Fibroblast of lung (primary cell): ENCODE data around the gene WWOX. TPM values are rescaled to one million over a fixed set of nuclear protein-coding genes. Genes with fewer than 3 reads are reported as not detected.
A peak's percentile ranks its signal among the peaks of the same experiment; 100 is the strongest.

Experiments used
- DNase-seq, 2 donors: peaks; one replicate each; pipeline versions ENCODE4 v3.0.0 to v3.0.0-alpha.2; 2010; ENCODE audit warnings: low read depth in 2 of 2
- H2AFZ ChIP-seq: 2 replicates; pipeline ENCODE4 v1.5.1; 2012; ENCODE audit warnings: low read length, control low read depth, inconsistent platforms
- H3K27ac ChIP-seq: 2 replicates; pipeline ENCODE4 v1.5.1; 2011; ENCODE audit warnings: low read length, control low read depth; ENCODE audit not compliant: insufficient read depth
- H3K27me3 ChIP-seq: 2 replicates; pipeline ENCODE4 v1.5.1; 2011; ENCODE audit warnings: mild to moderate bottlenecking, low read length; ENCODE audit not compliant: control insufficient read depth, insufficient read depth
- H3K36me3 ChIP-seq: 2 replicates; pipeline ENCODE4 v1.5.1; 2011; ENCODE audit warnings: low read length; ENCODE audit not compliant: control insufficient read depth, insufficient read depth
- H3K4me1 ChIP-seq: 2 replicates; pipeline ENCODE4 v1.5.1; 2011; ENCODE audit warnings: low read length; ENCODE audit not compliant: control insufficient read depth, insufficient read depth; ENCODE audit errors: extremely low read depth
- H3K4me2 ChIP-seq: 2 replicates; pipeline ENCODE4 v1.5.1; 2011; ENCODE audit warnings: low read length, control low read depth; ENCODE audit not compliant: insufficient read depth; ENCODE audit errors: extremely low read depth
- H3K4me3 ChIP-seq, 4 experiments: fragments of 200-600 bp in 1 of 4; sonication (generic) in 1 of 4; replicated peaks in 1 of 4; 2 replicates each; pipeline ENCODE4 v1.5.1; 2011 to 2016; ENCODE audit warnings: low read length in 4 of 4, low read depth in 3 of 4, mild to moderate bottlenecking in 3 of 4, control low read depth in 2 of 4, inconsistent platforms in 1 of 4, mixed read lengths in 1 of 4; ENCODE audit not compliant: insufficient read depth in 1 of 4; ENCODE audit errors: control extremely low read depth in 1 of 4
- H3K79me2 ChIP-seq: 2 replicates; pipeline ENCODE4 v1.5.1; 2012; ENCODE audit warnings: mild to moderate bottlenecking, low read length, inconsistent platforms; ENCODE audit not compliant: control insufficient read depth, insufficient read depth
- H3K9ac ChIP-seq: 2 replicates; pipeline ENCODE4 v1.5.1; 2011; ENCODE audit warnings: mild to moderate bottlenecking, low read length, control low read depth; ENCODE audit not compliant: insufficient read depth
- H3K9me3 ChIP-seq: 2 replicates; pipeline ENCODE4 v1.5.1; 2012; ENCODE audit warnings: low read depth, low read length; ENCODE audit not compliant: control insufficient read depth, insufficient read depth
- H4K20me1 ChIP-seq: 2 replicates; pipeline ENCODE4 v1.5.1; 2011; ENCODE audit warnings: low read length; ENCODE audit not compliant: control insufficient read depth, insufficient read depth; ENCODE audit errors: extremely low read depth
- CTCF ChIP-seq, 2 donors: IDR thresholded peaks in 1 of 2; conservative IDR thresholded peaks in 1 of 2; 1 replicate in 1 of 2; 2 replicates in 1 of 2; pipeline ENCODE4 v1.5.1; 2011 to 2012; ENCODE audit warnings: low read length in 2 of 2, control low read depth in 1 of 2, inconsistent platforms in 1 of 2, low read depth in 1 of 2, mild to moderate bottlenecking in 1 of 2
- EZH2 ChIP-seq: IDR thresholded peaks from 2 replicates; pipeline ENCODE4 v1.5.1; 2012; ENCODE audit warnings: low read length, control low read depth, mild to moderate bottlenecking; ENCODE audit errors: missing control alignments
- polyA plus RNA-seq, 2 donors: library from polyadenylated mRNA; depleted of rRNA in 1 of 2; stranded (reverse) in 1 of 2; unstranded in 1 of 2; fragments of >200 nt; gene quantifications; 2 replicates each; pipeline ENCODE4 v1.2.1, GENCODE V29; 2011 to 2012; ENCODE audit warnings: missing spikeins in 1 of 2
- total RNA-seq: library from RNA; depleted of rRNA; stranded (reverse); fragments of >200 nt; gene quantifications from 2 replicates; pipeline ENCODE4 v1.2.1, GENCODE V29; 2014

WWOX gene
- total and polyA plus RNA-seq, 2 donors (not counting 1 experiment from before 2014, with no cell fraction given) = 5.6 to 16.3 TPM

DNA sequence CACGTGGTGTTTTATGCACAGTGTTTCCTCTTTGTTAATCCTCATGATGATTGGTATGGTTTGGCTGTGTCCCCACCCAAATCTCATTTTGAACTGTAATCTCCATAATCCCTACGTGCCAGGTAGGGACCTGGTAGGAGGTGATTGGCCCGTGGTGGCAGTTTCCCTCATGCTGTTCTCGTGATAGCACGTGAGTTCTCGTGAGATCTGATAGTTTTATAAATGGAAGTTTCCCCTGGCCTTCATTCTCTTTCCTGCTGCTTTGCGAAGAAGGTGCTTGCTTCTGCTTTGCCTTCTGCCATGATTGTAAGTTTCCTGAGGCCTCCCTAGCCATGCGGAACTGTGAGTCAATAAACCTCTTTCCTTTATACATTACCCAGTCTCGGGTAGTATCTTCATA, 115.8 kb downstream of the WWOX start:
- TF ChIP-seq CTCF (conservative IDR thresholded peaks at IDR 0.05 in 1 of 2, IDR thresholded peaks at IDR 0.05 in 1 of 2; ENCODE audit: low read depth in 1 of 2, low read length in 2 of 2) (no peak), EZH2 (no peak)
- no peak overlapping the region for H3K4me3 ChIP-seq
- no peak for DNase-seq
- no peak overlapping the region for H3K27ac ChIP-seq
- H3K9ac ChIP-seq = no peak overlapping the region
- H3K27me3 ChIP-seq = no peaks in the 10 kb centered on the region
- H3K4me2 ChIP-seq = no peak overlapping the region
- no peak overlapping the region for H2AFZ ChIP-seq
- no peaks in the 10 kb centered on the region for H3K79me2 ChIP-seq
- H4K20me1 ChIP-seq = no peaks in the 10 kb centered on the region
- H3K9me3 ChIP-seq = no peaks in the 10 kb centered on the region
- no peaks in the 10 kb centered on the region for H3K36me3 ChIP-seq
- no peaks in the 10 kb centered on the region for H3K4me1 ChIP-seq

DNA sequence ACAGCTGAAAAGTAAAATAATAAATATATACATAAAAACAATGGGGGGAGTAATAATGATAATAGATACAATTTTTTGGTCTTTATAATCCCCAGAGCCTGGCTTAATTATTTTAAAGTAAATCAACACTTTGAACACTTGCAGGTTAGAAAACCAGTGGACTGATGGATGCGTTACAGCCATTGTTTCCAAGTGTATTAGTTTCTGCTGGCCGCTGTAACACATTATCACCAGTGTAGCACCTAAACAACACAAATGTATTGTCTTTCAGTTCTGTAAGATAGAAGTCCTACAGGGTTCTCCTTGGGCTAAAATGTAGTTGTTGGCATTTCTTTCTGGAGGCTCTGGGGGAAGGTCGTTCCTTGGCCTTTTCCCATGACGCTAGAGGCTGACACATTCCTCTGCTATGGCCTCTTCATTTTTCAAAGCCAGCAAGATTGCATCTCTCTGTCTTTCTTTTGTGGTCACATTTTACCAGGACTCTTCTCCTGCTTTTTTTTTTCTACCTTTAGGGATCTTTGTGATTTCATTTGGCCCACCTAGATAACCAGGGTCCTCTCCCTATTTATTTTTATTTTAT, 116.8 kb downstream of the WWOX start:
- no peak overlapping the region for H3K27ac ChIP-seq
- H3K9me3 ChIP-seq = no peaks in the 10 kb centered on the region

DNA sequence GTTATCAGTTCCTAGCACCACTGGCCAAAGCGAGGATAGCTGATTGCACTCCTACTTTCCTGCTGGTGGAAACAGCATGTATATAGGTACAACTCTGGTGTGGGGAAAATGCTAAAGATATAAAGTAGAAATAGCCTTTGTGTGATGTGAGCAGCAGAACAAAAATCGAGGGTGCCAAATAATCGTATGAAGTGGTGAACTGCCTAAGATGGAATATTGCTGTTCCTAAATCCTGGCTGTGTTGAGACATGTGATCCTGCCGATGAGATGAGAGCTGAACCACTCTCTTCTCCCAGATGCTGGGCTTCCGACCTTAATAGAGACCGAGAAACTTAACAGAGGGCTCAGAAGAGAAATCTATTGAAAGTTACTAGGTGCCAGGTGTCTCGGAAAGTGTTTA, 117.8 kb downstream of the WWOX start:
- Histone ChIP-seq H3K27ac (no peak overlapping the region), H3K36me3 (no peaks in the 10 kb centered on the region), H3K4me1 (no peaks in the 10 kb centered on the region), H3K9me3 (no peaks in the 10 kb centered on the region), H3K27me3 (no peaks in the 10 kb centered on the region), H3K9ac (no peak overlapping the region), H4K20me1 (no peaks in the 10 kb centered on the region), H3K4me2 (no peak overlapping the region), H3K4me3 (no peak overlapping the region), H2AFZ (no peak overlapping the region), H3K79me2 (no peaks in the 10 kb centered on the region)
- DNase-seq = no peak
- TF ChIP-seq CTCF (conservative IDR thresholded peaks at IDR 0.05 in 1 of 2, IDR thresholded peaks at IDR 0.05 in 1 of 2; ENCODE audit: low read depth in 1 of 2, low read length in 2 of 2) = no peak
- TF ChIP-seq EZH2 = no peak

More for the DNA sequence above, 116.8 kb downstream of the WWOX start:
- Histone ChIP-seq H3K36me3 (no peaks in the 10 kb centered on the region), H3K4me3 (no peak overlapping the region), H3K4me1 (no peaks in the 10 kb centered on the region), H3K79me2 (no peaks in the 10 kb centered on the region), H3K27me3 (no peaks in the 10 kb centered on the region), H3K4me2 (no peak overlapping the region), H4K20me1 (no peaks in the 10 kb centered on the region), H3K9ac (no peak overlapping the region), H2AFZ (no peak overlapping the region)
- TF ChIP-seq EZH2 = no peak
- no peak for TF ChIP-seq CTCF (conservative IDR thresholded peaks at IDR 0.05 in 1 of 2, IDR thresholded peaks at IDR 0.05 in 1 of 2; ENCODE audit: low read depth in 1 of 2, low read length in 2 of 2)
- peak in 1 of 2 donors; percentile 11 for DNase-seq
